GM21526 (cell line): ENCODE measurements around the gene IGF2BP3.
"Not testable (repeated sequence)": the region's sequence is repeated elsewhere in the genome, so short reads cannot be mapped to it uniquely, and the experiment has no call there.

Source experiments
- ATAC-seq: cut with Tn5 transposase; IDR thresholded peaks from one replicate; pipeline ENCODE4 v1.9.1; 2021; ENCODE audit warnings: moderate library complexity; ENCODE audit not compliant: unreplicated experiment, low FRiP score

The IGF2BP3 gene

DNA sequence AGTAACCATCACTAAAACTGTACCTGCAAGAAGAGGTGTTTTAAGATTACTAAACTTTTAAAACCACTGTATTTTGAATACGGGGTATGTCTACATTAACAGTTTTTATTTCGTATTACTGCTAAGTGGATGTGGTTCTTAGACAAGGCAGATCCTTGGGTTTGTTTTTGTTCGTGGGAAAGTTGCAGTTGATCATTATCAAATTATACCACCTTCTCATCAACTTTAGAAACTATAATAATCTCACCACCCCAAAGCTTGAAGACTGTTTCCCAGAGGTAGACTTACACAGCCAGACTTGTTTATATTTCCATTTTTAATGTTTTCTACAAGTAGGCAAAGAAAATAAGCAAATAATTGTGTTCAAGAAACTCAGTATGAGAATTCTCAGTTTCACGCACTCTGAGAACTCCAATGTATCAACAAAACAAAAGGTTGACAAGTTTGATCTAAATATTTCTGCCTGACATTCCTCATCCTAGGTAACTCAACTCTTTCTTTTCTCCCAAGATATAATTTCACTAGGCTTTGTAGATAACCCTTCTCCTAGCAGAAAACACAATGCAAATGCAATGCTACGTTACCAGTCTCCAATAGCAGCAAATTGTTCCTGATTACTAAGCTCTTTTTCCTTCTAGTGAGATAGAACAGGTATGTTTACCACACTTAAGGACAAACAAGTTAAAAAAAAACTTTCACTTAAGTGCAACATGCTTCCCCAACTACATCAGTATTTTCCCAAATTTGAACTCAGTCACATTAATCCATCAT is 36.0 kb downstream of the IGF2BP3 start:
- no peak for ATAC-seq

- no peak for ATAC-seq
These were observed 38.5 kb downstream of the IGF2BP3 start for GRCh38 chr7:23431702-23432199.

GRCh38 chr7:23430893-23431259 is 39.4 kb downstream of the IGF2BP3 start:
- no peak for ATAC-seq

DNA sequence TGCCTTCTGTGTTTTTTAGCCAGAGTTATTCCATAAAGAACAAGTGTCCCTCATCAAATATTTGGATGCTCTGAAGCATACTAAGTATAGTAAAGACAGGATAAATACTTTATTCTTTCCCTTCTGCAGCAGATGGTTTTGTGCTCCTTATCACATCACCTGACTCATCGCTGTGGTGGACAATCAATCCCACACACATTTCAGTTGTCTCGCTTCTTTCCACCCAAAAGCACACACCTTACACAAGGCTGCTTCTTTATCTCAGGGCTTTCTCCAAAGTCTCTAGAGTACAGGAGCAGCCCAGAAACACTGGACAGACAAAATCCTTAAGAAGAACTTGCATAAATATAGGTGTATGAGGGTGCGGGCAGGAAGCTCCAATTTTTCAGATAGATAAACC is 43.4 kb downstream of the IGF2BP3 start:
- ATAC-seq, result no peak

DNA sequence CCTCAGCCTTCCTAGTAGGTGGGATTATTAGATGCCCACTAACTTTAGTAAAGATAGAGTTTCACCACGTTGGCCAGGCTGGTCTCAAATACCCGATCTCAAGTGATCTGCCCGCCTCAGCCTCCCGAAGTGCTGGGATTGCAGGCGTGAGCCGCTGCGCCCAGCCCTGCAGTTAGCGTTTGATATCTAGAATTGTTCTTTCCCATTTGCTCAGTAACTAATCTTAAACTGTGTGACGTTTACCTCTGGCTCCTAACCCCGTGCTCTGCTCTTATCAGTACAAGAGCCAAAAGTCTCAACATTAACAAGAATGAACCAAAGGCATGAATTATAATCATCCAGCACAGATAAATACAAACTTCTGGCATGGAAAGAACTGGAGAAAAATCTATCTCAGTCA is 47.4 kb downstream of the IGF2BP3 start:
- no peak for ATAC-seq

DNA sequence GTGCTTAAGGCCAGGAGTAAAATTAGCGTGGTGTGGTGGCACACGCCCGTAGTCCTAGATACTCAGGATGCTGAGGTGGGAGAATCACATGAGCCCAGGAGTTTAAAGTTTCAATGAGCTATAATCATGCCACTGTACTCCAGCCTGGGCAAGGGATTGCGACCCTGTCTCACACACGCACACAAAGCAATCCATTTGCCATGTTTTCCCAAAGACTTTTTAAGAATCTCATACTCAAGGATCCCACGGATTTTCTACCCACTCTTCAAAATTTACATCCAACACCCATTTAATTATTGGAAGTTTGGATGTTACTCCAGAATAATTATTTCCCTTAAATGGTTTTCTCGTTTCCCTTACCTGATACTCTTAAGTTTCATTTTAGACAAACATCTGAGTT is 47.9 kb downstream of the IGF2BP3 start:
- no peak for ATAC-seq

- ATAC-seq, result no peak
These were observed 50.4 kb downstream of the IGF2BP3 start for GRCh38 chr7:23419845-23420244.

GRCh38 chr7:23419160-23419559 is 51.1 kb downstream of the IGF2BP3 start:
- no peak for ATAC-seq

DNA sequence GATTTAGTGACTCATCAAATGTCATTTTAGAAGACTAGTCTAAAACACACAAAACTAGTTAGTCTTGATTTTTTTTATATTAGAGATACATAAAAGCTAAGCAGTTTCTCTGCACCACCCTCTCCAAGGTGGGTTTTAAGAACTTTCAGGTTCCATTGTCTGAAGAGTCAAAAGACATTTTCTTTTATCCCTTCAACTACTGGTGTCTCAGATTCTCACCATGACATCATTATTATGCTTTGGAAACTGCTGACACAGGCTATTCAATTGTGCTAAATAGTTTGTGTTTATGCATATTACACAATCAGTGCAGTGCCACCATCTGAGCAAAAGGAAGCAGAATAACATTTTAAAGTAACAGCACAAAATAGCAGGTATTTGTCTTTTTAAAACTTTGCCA is 52.2 kb downstream of the IGF2BP3 start:
- no peak for ATAC-seq

DNA sequence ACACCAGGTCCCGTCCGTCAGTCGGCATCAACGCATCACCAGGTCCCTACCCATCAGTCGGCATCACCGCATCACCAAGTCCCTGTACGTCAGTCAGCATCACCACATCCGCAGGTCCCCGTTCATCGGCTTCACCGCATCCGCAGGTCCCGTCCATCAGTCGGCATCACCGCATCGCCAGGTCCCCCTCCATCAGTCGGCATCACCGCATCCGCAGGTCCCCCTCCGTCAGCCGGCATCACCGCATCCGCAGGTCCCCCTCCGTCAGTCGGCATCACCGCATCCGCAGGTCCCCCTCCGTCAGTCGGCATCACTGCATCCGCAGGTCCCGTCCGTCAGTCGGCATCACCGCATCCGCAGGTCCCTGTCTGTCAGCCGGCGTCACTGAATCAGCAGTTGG is 55.1 kb downstream of the IGF2BP3 start:
- ATAC-seq, result no peak

DNA sequence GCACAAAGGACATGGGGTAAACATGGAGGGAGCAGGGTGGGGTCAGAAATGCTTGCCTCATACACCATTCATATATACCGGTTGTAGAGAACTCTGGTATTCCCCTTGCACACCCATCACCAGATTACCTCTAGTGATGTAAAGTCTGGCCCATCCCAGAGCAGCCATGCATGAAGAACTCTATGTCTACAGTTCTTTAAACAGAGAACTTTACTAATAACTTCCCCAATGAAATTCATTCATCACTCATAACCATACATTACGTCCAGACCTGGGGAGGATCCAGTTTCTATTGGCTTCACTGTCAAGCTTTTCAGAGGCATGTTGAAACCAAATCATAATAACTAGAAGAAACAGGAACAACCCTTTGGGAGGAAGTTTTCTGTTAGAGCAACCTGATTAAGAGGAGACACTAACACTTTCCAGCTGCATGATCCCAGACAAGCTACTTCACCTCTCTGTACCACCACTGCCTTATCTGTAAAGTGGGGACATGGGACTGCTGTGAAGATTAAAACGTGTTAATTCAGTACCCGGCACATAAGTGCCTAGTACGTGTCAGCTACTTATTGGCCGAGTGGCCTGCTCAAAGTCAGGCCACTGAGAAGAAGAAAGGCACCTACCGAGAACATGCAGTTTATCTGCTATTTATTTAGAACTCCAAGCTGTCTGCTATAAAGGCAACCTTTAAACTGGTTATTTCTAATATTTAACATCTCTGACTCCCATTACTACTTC is 59.7 kb downstream of the IGF2BP3 start:
- ATAC-seq, result peak; percentile 85

- not testable (repeated sequence) for ATAC-seq
These were observed 63.7 kb downstream of the IGF2BP3 start for GRCh38 chr7:23406564-23406963.

GRCh38 chr7:23405240-23405618 is 65.1 kb downstream of the IGF2BP3 start:
- ATAC-seq, result no peak

- no peak for ATAC-seq
These were observed 65.6 kb downstream of the IGF2BP3 start for GRCh38 chr7:23404546-23405239.

- no peak for ATAC-seq
These were observed 66.3 kb downstream of the IGF2BP3 start for GRCh38 chr7:23403970-23404369.

DNA sequence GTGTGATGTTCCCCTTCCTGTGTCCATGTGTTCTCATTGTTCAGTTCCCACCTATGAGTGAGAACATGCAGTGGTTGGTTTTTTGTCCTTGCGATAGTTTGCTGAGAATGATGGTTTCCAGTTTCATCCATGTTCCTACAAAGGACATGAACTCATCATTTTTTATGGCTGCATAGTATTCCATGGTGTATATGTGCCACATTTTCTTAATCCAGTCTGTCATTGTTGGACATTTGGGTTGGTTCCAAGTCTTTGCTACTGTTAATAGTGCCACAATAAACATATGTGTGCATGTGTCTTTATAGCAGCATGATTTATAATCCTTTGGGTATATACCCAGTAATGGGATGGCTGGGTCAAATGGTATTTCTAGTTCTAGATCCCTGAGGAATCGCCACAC is 72.2 kb downstream of the IGF2BP3 start:
- ATAC-seq, result not testable (repeated sequence)

- ATAC-seq, result no peak
These were observed 73.0 kb downstream of the IGF2BP3 start for GRCh38 chr7:23397241-23397640.

DNA sequence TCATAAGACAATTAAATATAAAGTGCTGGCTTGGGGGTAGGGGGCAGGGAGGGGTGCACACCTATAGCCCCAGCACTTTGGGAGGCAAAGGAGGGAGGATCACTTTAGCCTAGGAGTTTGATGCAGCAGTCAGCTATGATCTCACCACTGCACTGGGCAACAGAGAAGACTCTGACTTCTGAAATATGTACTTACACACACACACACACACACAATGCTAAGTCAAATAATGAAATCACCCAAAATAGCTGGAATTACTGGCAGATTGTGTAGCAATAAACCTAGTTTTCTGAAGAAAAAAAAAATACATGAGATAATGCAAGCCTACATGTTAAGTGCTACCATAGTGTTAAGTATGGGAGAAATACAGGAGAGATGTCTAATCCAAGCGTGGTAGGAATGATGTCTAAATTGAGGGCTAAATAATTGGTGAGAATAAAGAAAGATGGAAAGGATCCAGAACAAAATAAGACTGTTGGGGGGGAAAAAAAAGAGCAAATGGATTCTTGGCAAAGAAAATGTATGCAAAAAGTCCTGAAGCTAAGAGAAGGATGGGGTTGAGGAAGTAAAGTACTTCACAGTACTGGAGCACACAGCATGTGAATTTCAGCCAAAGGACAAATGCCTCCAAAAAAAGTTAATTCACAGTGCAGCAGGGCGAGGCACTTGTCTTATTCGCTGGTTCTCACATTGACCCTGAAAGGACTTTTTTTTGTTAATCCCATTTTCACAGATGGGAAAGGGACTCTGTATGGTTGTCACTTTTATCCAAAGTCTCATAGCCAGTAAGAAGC is 73.9 kb downstream of the IGF2BP3 start:
- no peak for ATAC-seq

DNA sequence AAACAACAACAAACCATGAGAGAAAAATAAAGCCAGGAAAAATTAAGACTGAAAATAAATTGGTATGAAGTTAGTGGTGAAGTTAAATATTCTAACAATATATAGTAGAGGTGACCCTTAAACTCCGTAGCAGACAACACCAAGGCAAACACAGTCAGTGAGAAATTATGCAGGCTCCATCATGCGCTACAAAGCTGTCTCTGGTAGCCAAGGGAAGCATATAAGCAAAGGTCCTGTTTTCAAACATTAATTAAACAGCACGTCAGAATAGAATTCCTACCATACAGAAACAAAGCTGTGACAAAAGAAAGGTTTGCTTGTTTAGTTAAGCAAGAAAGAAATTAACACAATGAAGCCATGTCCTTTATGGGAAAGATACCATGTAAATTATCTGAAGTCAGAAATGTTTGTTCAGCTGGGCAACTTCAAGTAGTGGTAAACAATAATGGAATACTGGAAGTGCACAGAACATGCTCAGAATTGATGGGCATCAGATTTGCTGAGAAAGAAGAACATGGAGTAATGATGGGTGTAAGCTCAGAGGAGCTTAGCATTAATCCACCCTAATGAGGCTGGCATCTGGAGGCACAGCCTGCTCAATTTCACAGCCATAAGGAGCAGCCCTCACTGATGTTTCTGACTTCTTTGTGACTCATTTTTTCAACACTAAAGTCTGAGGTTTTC is 75.7 kb downstream of the IGF2BP3 start:
- no peak for ATAC-seq

GRCh38 chr7:23393636-23394035 is 76.7 kb downstream of the IGF2BP3 start:
- no peak for ATAC-seq
